ENCODE results near the gene CCDC90B. TPM values are rescaled to one million over a fixed set of nuclear protein-coding genes. Genes with fewer than 3 reads are reported as not detected.
"Not testable (repeated sequence)": the region's sequence is repeated elsewhere in the genome, so short reads cannot be mapped to it uniquely, and the experiment has no call there.

The CCDC90B gene
- total and polyA plus RNA-seq, 4 donors = 18.8 to 40.5 (median 28.1) TPM

GRCh38 chr11:83311701-83312100 is 25.5 kb upstream of the CCDC90B start:
- DNase-seq (ENCODE audit: low spot score) = no peak
- no peak overlapping the region for H3K4me3 ChIP-seq (ENCODE audit: low read depth in 1 of 3, low read length in 3 of 3)

DNA sequence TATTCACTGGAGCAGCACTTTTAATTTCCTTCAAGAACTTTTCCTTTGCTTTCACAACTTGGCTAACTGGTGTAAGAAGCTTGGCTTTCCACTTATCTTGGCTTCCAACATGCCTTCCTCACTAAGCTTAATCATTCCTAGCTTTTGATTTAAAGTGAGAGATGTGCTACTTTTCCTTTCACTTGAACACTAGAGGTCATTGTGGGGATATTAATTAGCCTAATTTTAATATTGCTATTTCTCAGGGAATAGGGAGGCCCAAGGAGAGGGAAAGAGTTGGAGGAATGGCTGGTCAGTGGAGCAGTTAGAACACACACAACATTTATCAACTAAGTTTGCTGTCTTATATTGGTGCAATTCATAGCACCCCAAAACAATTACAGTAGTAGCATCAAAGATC is 24.6 kb upstream of the CCDC90B start:
- no peaks in the 10 kb centered on the region for H3K4me1 ChIP-seq (ENCODE audit: control insufficient read depth in 4 of 4, insufficient read depth in 4 of 4, low read length in 3 of 4)
- DNase-seq (ENCODE audit: low spot score) = no peak
- H3K9me3 ChIP-seq (ENCODE audit: control insufficient read depth in 4 of 4, low read length in 3 of 4) = no peaks in the 10 kb centered on the region
- no peak overlapping the region for H3K27ac ChIP-seq (ENCODE audit: low read depth in 1 of 2, low read length in 2 of 2)
- H3K9ac ChIP-seq (ENCODE audit: low read depth in 1 of 2, low read length in 2 of 2) = no peak overlapping the region
- TF ChIP-seq RAD21 (IDR thresholded peaks at IDR 0.05) = peak in 1 of 2 donors; percentile 18
- TF ChIP-seq CTCF (IDR thresholded peaks at IDR 0.05; ENCODE audit: low read depth, low read length, missing input control) = no peak
- no peak overlapping the region for H3K4me3 ChIP-seq (ENCODE audit: low read depth in 1 of 3, low read length in 3 of 3)
- H3K36me3 ChIP-seq (ENCODE audit: control insufficient read depth in 4 of 4, insufficient read depth in 3 of 4, low read depth in 1 of 4, low read length in 3 of 4) = no peaks in the 10 kb centered on the region
- no peaks in the 10 kb centered on the region for H3K27me3 ChIP-seq (ENCODE audit: control insufficient read depth in 4 of 4, insufficient read depth in 4 of 4, low read length in 3 of 4)

More at GRCh38 chr11:83311701-83312100, 25.5 kb upstream of the CCDC90B start:
- Histone ChIP-seq H3K9ac (ENCODE audit: low read depth in 1 of 2, low read length in 2 of 2) (no peak overlapping the region), H3K27me3 (ENCODE audit: control insufficient read depth in 4 of 4, insufficient read depth in 4 of 4, low read length in 3 of 4) (no peaks in the 10 kb centered on the region), H3K9me3 (ENCODE audit: control insufficient read depth in 4 of 4, low read length in 3 of 4) (no peaks in the 10 kb centered on the region), H3K4me1 (ENCODE audit: control insufficient read depth in 4 of 4, insufficient read depth in 4 of 4, low read length in 3 of 4) (no peaks in the 10 kb centered on the region), H3K36me3 (ENCODE audit: control insufficient read depth in 4 of 4, insufficient read depth in 3 of 4, low read depth in 1 of 4, low read length in 3 of 4) (no peaks in the 10 kb centered on the region), H3K27ac (ENCODE audit: low read depth in 1 of 2, low read length in 2 of 2) (no peak overlapping the region)
- TF ChIP-seq, protein P1, sequence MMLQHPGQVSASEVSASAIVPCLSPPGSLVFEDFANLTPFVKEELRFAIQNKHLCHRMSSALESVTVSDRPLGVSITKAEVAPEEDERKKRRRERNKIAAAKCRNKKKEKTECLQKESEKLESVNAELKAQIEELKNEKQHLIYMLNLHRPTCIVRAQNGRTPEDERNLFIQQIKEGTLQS (IDR thresholded peaks at IDR 0.05) = no peak
- TF ChIP-seq YY1 (IDR thresholded peaks at IDR 0.05) (no peak), EGR1 (IDR thresholded peaks at IDR 0.05; ENCODE audit: low read depth in 2 of 2) (no peak), JUND (IDR thresholded peaks at IDR 0.05) (no peak), RXRA (IDR thresholded peaks at IDR 0.05) (no peak), SP1 (IDR thresholded peaks at IDR 0.05) (no peak), HNF4A (conservative IDR thresholded peaks at IDR 0.05) (no peak), HNF4G (IDR thresholded peaks at IDR 0.05) (no peak), FOXA2 (IDR thresholded peaks at IDR 0.05) (no peak), GABPA (IDR thresholded peaks at IDR 0.05 in 1 of 2, conservative IDR thresholded peaks at IDR 0.05 in 1 of 2) (no peak), ZBTB33 (IDR thresholded peaks at IDR 0.05) (no peak), RAD21 (IDR thresholded peaks at IDR 0.05) (no peak), FOXA1 (IDR thresholded peaks at IDR 0.05) (no peak)
- TF ChIP-seq, protein P2, sequence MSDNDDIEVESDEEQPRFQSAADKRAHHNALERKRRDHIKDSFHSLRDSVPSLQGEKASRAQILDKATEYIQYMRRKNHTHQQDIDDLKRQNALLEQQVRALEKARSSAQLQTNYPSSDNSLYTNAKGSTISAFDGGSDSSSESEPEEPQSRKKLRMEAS (IDR thresholded peaks at IDR 0.05) = no peak
- 95% methylated on average over 2 of the region's 2 CpGs for WGBS

DNA sequence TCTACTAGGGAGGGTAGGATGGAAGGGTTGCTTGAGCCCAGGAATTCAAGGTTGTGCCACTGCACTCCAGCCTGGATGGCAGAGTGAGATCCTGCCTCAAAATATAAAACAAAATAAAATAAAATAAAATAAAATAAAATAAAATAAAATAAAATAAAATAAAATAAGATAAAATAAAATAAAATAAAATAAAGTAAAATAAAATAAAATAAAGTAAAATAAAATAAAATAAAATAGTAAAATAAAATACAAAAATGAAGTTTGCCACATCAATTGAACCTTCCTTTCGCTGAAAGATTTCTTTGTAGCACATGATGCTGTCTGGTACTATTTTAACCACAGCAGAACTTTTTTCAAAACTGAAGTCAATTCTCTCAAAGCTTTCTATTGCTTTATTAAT is 22.4 kb upstream of the CCDC90B start:
- not testable (repeated sequence) for H3K27me3 ChIP-seq (ENCODE audit: control insufficient read depth in 4 of 4, insufficient read depth in 4 of 4, low read length in 3 of 4); H3K27ac ChIP-seq (ENCODE audit: low read depth in 1 of 2, low read length in 2 of 2); H3K4me3 ChIP-seq (ENCODE audit: low read depth in 1 of 3, low read length in 3 of 3); H3K4me1 ChIP-seq (ENCODE audit: control insufficient read depth in 4 of 4, insufficient read depth in 4 of 4, low read length in 3 of 4); H3K36me3 ChIP-seq (ENCODE audit: control insufficient read depth in 4 of 4, insufficient read depth in 3 of 4, low read depth in 1 of 4, low read length in 3 of 4); H3K9me3 ChIP-seq (ENCODE audit: control insufficient read depth in 4 of 4, low read length in 3 of 4); H3K9ac ChIP-seq (ENCODE audit: low read depth in 1 of 2, low read length in 2 of 2); DNase-seq (ENCODE audit: low spot score)
- 99% methylated on average over 1 of the region's 1 CpG for WGBS

Measured in liver (tissue), 9 donors.